NT2/D1 (cell line): ENCODE results near the gene LZIC.

Experiments used
- DNase-seq: peaks from one replicate; pipeline ENCODE4 v3.0.0-alpha.2; 2011; ENCODE audit warnings: low read depth, low spot score
- H3K27me3 ChIP-seq: 2 replicates; pipeline ENCODE4 v1.6.0; 2011; ENCODE audit warnings: mild to moderate bottlenecking; ENCODE audit not compliant: insufficient read length, insufficient read depth
- H3K36me3 ChIP-seq: 2 replicates; pipeline ENCODE4 v1.6.1; 2011; ENCODE audit warnings: mild to moderate bottlenecking, low read length, mixed read lengths; ENCODE audit not compliant: insufficient read depth, insufficient read length
- H3K4me1 ChIP-seq: 2 replicates; pipeline ENCODE4 v1.5.1; 2011; ENCODE audit not compliant: insufficient read depth, insufficient read length
- H3K4me3 ChIP-seq: 2 replicates; pipeline ENCODE4 v1.5.1; 2011; ENCODE audit warnings: low read depth; ENCODE audit not compliant: insufficient read length
- H3K9ac ChIP-seq: 2 replicates; pipeline ENCODE4 v1.6.0; 2011; ENCODE audit warnings: low read depth; ENCODE audit not compliant: insufficient read length
- H3K9me3 ChIP-seq: 2 replicates; pipeline ENCODE4 v1.5.1; 2011; ENCODE audit warnings: mild to moderate bottlenecking, low read length; ENCODE audit not compliant: insufficient read depth
- SUZ12 ChIP-seq: IDR thresholded peaks from 2 replicates; pipeline ENCODE4 v1.6.1; 2011; ENCODE audit not compliant: insufficient read length, insufficient read depth; ENCODE audit errors: extremely low read depth
- YY1 ChIP-seq: IDR thresholded peaks from 2 replicates; pipeline ENCODE4 v1.6.1; 2011; ENCODE audit not compliant: insufficient read length, insufficient read depth
- ZNF274 ChIP-seq: IDR thresholded peaks from 2 replicates; pipeline ENCODE4 v1.6.1; 2011; ENCODE audit warnings: mild to moderate bottlenecking, low read depth, low read length

The LZIC gene

DNA sequence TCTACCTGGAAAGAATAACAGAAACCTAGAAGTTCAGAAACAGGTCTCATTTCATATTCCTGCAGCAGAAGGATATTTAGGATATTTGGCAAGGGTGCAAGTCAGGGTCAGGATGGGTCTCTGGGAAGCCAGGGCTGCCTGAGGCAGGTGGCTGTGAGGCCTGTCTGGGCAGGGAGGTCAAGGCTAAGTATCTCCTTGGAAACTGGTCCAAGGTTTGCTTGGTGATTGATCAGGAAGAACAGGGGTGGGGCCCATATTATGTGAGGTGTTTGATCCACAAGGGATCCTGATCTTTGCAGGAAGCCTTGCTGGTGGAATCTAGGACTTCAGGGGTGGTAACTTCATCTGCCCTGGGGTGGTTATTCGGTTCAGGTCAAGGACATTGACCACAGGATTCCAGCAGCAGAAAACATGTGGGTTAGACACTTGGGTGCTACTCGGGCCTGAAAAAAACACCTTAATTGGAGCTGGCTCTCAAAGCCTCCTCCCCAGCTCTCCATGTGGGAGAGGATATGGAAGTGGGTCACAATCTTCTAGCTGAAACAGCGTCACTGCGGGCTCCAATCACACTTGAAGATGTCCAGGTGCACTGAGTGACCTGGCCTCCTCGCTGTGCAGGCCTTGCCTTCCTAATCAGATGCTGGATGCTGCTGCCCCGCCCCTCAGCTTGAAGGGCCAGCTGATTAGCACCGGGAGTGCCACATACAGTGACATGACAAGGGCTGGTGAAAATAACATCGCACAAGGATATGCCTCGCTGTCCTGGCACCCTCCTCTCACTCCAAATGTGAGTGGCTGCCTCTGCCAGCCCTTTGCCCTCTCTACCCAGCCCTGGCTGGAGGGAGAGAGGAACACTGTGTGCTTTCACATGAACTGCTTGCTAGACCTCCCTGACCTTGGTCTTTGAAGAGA is 41.8 kb downstream of the LZIC start:
- H3K9me3 ChIP-seq = no peaks in the 10 kb centered on the region
- H3K27me3 ChIP-seq = no peaks in the 10 kb centered on the region
- DNase-seq = no peak
- peaks cover 4% of the 10 kb centered on the region for H3K36me3 ChIP-seq
- H3K4me1 ChIP-seq = no peaks in the 10 kb centered on the region
- H3K9ac ChIP-seq = no peak overlapping the region
- no peak for TF ChIP-seq YY1
- TF ChIP-seq ZNF274 = no peak
- no peak for TF ChIP-seq SUZ12
- no peak overlapping the region for H3K4me3 ChIP-seq

DNA sequence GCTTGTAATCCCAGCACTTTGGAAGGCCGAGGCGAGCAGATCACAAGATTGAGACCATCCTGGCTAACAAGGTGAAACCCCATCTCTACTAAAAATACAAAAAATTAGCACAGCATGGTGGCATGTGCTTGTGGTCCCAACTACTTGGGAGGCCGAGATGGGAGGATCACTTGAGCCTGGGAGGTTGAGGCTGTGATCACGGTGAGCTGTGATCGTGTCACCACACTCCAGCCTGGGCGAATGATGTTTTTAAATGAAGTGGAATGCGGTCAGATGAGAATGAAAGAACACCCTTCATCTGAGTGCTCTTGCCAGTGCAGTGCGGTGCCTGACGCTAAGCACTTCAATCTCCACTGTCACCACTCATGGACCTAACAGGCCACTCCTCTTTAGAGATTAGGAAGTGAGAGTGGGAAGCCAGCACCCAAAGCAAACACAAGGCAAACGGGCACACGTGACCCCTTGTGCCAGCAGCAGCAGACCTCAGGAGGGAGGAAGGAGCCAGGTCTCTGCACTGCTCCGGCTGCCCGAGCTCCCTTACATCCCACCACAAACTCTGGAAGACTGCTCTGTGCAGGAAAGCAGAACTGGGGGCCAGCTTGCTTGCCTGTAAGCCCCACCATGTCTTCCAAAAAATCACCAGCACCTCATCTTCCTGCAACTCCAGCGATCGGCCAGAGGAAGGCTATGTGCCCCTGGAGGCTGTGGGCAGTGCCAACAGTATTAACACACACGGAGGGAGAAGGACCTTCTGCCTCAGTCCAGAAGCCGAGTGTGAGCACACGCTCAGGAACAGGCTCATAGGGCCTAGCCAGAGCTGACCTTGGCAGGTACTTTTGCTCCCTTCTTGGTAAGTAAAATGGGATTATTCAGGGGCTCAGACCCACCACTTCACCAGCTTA is 42.8 kb downstream of the LZIC start:
- no peaks in the 10 kb centered on the region for H3K9me3 ChIP-seq
- TF ChIP-seq ZNF274 (no peak), SUZ12 (no peak), YY1 (no peak)
- H3K36me3 ChIP-seq = peaks cover 4% of the 10 kb centered on the region
- H3K4me1 ChIP-seq = no peaks in the 10 kb centered on the region
- no peak for DNase-seq
- H3K4me3 ChIP-seq = no peak overlapping the region
- no peaks in the 10 kb centered on the region for H3K27me3 ChIP-seq
- H3K9ac ChIP-seq = no peak overlapping the region

DNA sequence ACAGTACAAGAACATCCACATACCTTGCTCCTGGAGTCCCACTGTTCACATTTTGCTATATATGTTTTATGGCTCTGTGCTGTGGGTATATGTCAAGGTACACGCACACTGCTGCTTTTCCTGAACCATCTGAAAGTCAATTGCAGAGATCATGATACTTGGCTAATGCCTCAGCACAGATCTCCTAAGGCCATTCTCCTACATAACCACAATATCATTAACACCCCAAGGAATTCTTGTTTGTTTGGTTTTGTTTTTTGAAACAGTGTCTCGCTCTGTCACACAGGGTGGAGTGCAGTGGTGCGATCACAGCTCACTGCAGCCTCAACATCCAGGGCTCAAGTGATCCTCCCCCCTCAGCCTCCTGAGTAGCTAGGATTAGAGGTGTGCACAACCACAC is 49.1 kb downstream of the LZIC start:
- H3K4me1 ChIP-seq = peaks cover 14% of the 10 kb centered on the region

DNA sequence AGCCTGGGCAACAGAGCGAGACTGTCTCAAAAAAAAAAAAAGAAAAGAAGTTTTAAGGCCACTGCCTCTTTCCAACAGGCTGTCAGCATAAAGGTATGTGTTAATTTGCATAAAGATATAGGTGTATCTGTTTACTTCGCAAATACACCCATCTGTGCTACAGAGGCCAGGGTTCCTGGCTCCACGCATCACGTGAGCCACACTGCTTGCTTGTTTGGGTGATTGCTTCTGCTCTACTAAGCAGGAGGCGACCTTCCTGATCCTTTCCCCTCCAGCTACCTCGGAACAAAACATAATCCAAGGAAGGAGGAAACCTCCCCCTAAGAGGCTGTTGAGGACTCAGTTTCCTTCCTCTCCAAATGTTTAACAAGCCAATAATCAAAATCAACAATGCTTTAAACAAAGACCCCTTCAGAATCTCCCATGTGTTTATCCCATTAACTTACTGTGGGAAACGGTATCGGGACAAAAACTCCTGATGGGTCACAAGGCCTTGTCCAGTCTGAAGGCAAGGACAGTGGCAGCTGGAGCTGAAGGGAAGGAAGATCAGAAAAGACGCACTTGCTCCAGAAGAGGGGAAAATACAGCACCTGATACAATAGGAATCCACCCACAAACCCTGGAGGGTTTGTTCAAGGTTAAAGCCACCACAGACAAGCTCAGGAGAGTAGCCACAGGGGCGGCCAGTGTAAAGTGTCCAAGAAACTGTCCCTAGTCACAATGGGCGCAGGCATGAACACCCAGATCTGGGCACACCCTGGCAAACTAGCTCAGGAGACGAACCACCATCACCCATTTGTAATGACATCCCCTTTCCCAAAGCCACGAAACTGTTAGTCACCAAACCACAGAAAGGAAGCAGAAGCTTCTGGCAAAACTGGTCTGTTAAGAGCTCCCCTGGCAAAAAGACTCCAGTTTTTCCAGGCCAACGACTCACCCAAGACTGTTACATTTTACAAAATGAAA is 50.3 kb downstream of the LZIC start:
- H3K4me3 ChIP-seq = no peak overlapping the region
- peaks cover 20% of the 10 kb centered on the region for H3K4me1 ChIP-seq
- no peaks in the 10 kb centered on the region for H3K9me3 ChIP-seq
- no peaks in the 10 kb centered on the region for H3K27me3 ChIP-seq
- no peak for DNase-seq
- no peak overlapping the region for H3K9ac ChIP-seq
- TF ChIP-seq SUZ12 = no peak
- TF ChIP-seq ZNF274 = no peak
- no peak for TF ChIP-seq YY1
- no peaks in the 10 kb centered on the region for H3K36me3 ChIP-seq

More for the DNA sequence above, 49.1 kb downstream of the LZIC start:
- H3K9ac ChIP-seq = no peak overlapping the region
- DNase-seq = no peak
- H3K4me3 ChIP-seq = no peak overlapping the region
- TF ChIP-seq ZNF274 (no peak), SUZ12 (no peak), YY1 (no peak)
- H3K36me3 ChIP-seq = no peaks in the 10 kb centered on the region
- no peaks in the 10 kb centered on the region for H3K27me3 ChIP-seq
- no peaks in the 10 kb centered on the region for H3K9me3 ChIP-seq

DNA sequence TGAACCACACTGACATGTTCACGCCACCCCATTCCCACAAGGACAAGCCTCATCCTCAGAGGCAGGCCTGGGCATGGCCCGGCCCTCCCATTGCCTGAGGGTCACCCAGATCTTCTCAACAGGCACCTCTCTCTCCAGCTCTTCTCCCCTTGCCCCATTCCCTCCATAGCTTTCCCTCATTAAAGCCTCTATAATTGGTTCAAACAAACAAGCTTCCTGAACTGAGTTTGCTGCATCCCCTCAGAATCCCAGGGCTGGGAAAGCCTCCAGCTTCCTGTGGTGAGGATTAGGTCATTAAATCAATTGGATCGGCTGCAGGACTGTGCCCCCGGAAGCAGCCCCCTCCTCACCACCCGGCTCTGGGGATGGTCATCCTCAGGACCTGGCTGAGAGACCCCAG is 52.0 kb downstream of the LZIC start:
- no peak for TF ChIP-seq ZNF274
- no peak for TF ChIP-seq YY1
- no peak for TF ChIP-seq SUZ12
- H3K27me3 ChIP-seq = no peaks in the 10 kb centered on the region
- H3K4me3 ChIP-seq = no peak overlapping the region
- H3K4me1 ChIP-seq = peaks cover 24% of the 10 kb centered on the region
- no peaks in the 10 kb centered on the region for H3K36me3 ChIP-seq
- DNase-seq = peak; percentile 35
- no peaks in the 10 kb centered on the region for H3K9me3 ChIP-seq
- peak overlapping the region; percentile 45 for H3K9ac ChIP-seq

DNA sequence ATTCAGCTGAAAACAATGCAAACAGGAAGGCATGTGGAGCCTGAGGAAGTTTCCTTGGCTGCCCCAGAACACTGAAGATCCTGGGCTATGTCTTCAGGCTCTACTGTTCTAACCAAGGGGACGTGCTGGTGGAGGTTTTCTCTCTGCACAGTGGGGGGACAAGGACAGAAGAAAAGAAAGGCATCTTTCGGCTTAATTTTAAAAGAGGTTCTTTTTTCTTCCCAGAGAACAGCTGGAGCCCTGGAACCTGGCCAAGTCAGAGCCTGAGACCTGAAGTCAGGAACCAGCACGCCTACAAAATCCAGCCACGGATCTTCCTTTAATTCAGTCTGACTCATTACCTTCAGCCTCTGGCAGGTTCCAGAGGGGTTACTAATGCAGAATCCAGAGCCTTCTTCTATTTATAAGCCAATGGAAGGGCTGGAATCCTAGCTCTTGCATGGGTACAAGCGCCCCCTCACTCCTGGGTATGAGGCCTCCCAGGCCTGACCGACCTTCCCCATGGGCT is 52.9 kb downstream of the LZIC start:
- Histone ChIP-seq H3K4me3 (no peak overlapping the region), H3K4me1 (peaks cover 27% of the 10 kb centered on the region), H3K9me3 (no peaks in the 10 kb centered on the region), H3K36me3 (no peaks in the 10 kb centered on the region), H3K9ac (peak overlapping the region; percentile 8), H3K27me3 (no peaks in the 10 kb centered on the region)
- DNase-seq = peak; percentile 59
- no peak for TF ChIP-seq YY1
- TF ChIP-seq SUZ12 = no peak
- no peak for TF ChIP-seq ZNF274
